Activated T-helper 2 cell treated with anti-CD3 and anti-CD28 coated beads, Interferon-gamma antibody, Interleukin-2, Interleukin-4, amounts not matched to agents 10 μg/mL and 5 μg/mL and 100 μg/mL, durations not matched to agents 14 hours and 24 hours and 36 hours (primary cell): ENCODE data around the gene CYP4F22. TPM values are rescaled to one million over a fixed set of nuclear protein-coding genes. Genes with fewer than 3 reads are reported as not detected.
"Not testable (repeated sequence)": the region's sequence is repeated elsewhere in the genome, so short reads cannot be mapped to it uniquely, and the experiment has no call there.

Experiments used
- DNase-seq: peaks from one replicate; pipeline ENCODE4 v3.0.0; 2021; ENCODE audit warnings: low spot score
- H3K27ac Mint-ChIP-seq: one replicate; pipeline ENCODE4 v1.8.0; 2021; ENCODE audit warnings: mixed read lengths
- H3K27me3 Mint-ChIP-seq: one replicate; pipeline ENCODE4 v1.8.0; 2021; ENCODE audit warnings: low read depth, mixed read lengths
- H3K36me3 Mint-ChIP-seq: one replicate; pipeline ENCODE4 v1.8.0; 2021; ENCODE audit warnings: low read depth, mixed read lengths
- H3K4me1 Mint-ChIP-seq: one replicate; pipeline ENCODE4 v1.8.0; 2021; ENCODE audit warnings: low read depth, mixed read lengths
- H3K4me3 Mint-ChIP-seq: one replicate; pipeline ENCODE4 v1.8.0; 2021; ENCODE audit warnings: low read depth, mild to moderate bottlenecking, moderate library complexity, mixed read lengths
- H3K9me3 Mint-ChIP-seq: one replicate; pipeline ENCODE4 v1.8.0; 2021; ENCODE audit warnings: mixed read lengths
- intact Hi-C: fragments of 100-400 bp; cut with micrococcal nuclease; formaldehyde crosslinking; loops from one replicate; pipeline ENCODE4 v1.15.1; 2023
- total RNA-seq: library from RNA; stranded (reverse); gene quantifications from 2 replicates; pipeline ENCODE4 v1.2.3, GENCODE V29; 2022

CYP4F22 gene
- total RNA-seq, 1 donor from 2014 or later = 0.14 TPM

GRCh38 chr19:15529774-15530372, 21.5 kb downstream of the CYP4F22 start:
- intact Hi-C loops = no loop called here

GRCh38 chr19:15532779-15533521, 24.6 kb downstream of the CYP4F22 start:
- intact Hi-C loops = loop anchor here (1.0 kb wide), 1 partner anchor 66 kb away; no protein-coding TSS in a partner anchor

More at GRCh38 chr19:15529774-15530372, 21.5 kb downstream of the CYP4F22 start:
- Mint-ChIP-seq H3K4me3 (no peak overlapping the region), H3K36me3 (peaks cover 6% of the 10 kb centered on the region), H3K27ac (no peak overlapping the region), H3K4me1 (peaks cover 12% of the 10 kb centered on the region), H3K27me3 (no peaks in the 10 kb centered on the region), H3K9me3 (peaks cover 14% of the 10 kb centered on the region)
- no peak for DNase-seq

GRCh38 chr19:15533522-15533830, 25.2 kb downstream of the CYP4F22 start:
- not testable (repeated sequence) for H3K27me3 Mint-ChIP-seq, DNase-seq, H3K4me3 Mint-ChIP-seq, H3K36me3 Mint-ChIP-seq
- intact Hi-C loops = loop anchor here (1.0 kb wide), 1 partner anchor 66 kb away; no protein-coding TSS in a partner anchor
- peaks cover 14% of the 10 kb centered on the region for H3K9me3 Mint-ChIP-seq
- H3K4me1 Mint-ChIP-seq = peaks cover 26% of the 10 kb centered on the region
- peak overlapping the region; percentile 12 for H3K27ac Mint-ChIP-seq

More at GRCh38 chr19:15532779-15533521, 24.6 kb downstream of the CYP4F22 start:
- H3K27me3 Mint-ChIP-seq = peaks cover 6% of the 10 kb centered on the region
- no peak for DNase-seq
- peaks cover 6% of the 10 kb centered on the region for H3K36me3 Mint-ChIP-seq
- H3K9me3 Mint-ChIP-seq = peaks cover 14% of the 10 kb centered on the region
- H3K27ac Mint-ChIP-seq = peak overlapping the region; percentile 58
- no peak overlapping the region for H3K4me3 Mint-ChIP-seq
- peaks cover 26% of the 10 kb centered on the region for H3K4me1 Mint-ChIP-seq

GRCh38 chr19:15534957-15535864, 26.9 kb downstream of the CYP4F22 start:
- peaks cover 12% of the 10 kb centered on the region for H3K9me3 Mint-ChIP-seq
- peaks cover 6% of the 10 kb centered on the region for H3K27me3 Mint-ChIP-seq
- no peak for DNase-seq
- intact Hi-C loops = no loop called here
- peaks cover 27% of the 10 kb centered on the region for H3K4me1 Mint-ChIP-seq
- H3K27ac Mint-ChIP-seq = no peak overlapping the region
- H3K36me3 Mint-ChIP-seq = peaks cover 3% of the 10 kb centered on the region
- H3K4me3 Mint-ChIP-seq = no peak overlapping the region

- Mint-ChIP-seq H3K27me3 (peaks cover 6% of the 10 kb centered on the region), H3K4me1 (peaks cover 27% of the 10 kb centered on the region), H3K4me3 (no peak overlapping the region), H3K9me3 (peaks cover 7% of the 10 kb centered on the region), H3K27ac (no peak overlapping the region), H3K36me3 (no peaks in the 10 kb centered on the region)
- intact Hi-C loops = no loop called here
- DNase-seq = no peak
Observed at GRCh38 chr19:15536350-15536749, 28.0 kb downstream of the CYP4F22 start.

- peaks cover 3% of the 10 kb centered on the region for H3K9me3 Mint-ChIP-seq
- peaks cover 6% of the 10 kb centered on the region for H3K27me3 Mint-ChIP-seq
- H3K4me1 Mint-ChIP-seq = peaks cover 17% of the 10 kb centered on the region
- no peaks in the 10 kb centered on the region for H3K36me3 Mint-ChIP-seq
- intact Hi-C loops = no loop called here
- no peak overlapping the region for H3K27ac Mint-ChIP-seq
- H3K4me3 Mint-ChIP-seq = no peak overlapping the region
- DNase-seq = no peak
Observed at GRCh38 chr19:15538774-15539173, 30.4 kb downstream of the CYP4F22 start.

- intact Hi-C loops = no loop called here
- DNase-seq = no peak
- Mint-ChIP-seq H3K27ac (no peak overlapping the region), H3K4me1 (peaks cover 17% of the 10 kb centered on the region), H3K27me3 (peaks cover 6% of the 10 kb centered on the region), H3K9me3 (peaks cover 3% of the 10 kb centered on the region), H3K4me3 (no peak overlapping the region), H3K36me3 (no peaks in the 10 kb centered on the region)
Observed at GRCh38 chr19:15539638-15540037, 31.3 kb downstream of the CYP4F22 start.

GRCh38 chr19:15540435-15540834, 32.1 kb downstream of the CYP4F22 start:
- intact Hi-C loops = no loop called here
- H3K4me1 Mint-ChIP-seq = peaks cover 11% of the 10 kb centered on the region
- H3K9me3 Mint-ChIP-seq = peaks cover 3% of the 10 kb centered on the region

GRCh38 chr19:15544283-15544682, 36.0 kb downstream of the CYP4F22 start:
- Mint-ChIP-seq H3K36me3 (no peaks in the 10 kb centered on the region), H3K4me3 (no peak overlapping the region), H3K27ac (no peak overlapping the region), H3K4me1 (peaks cover 1% of the 10 kb centered on the region), H3K27me3 (no peaks in the 10 kb centered on the region), H3K9me3 (no peaks in the 10 kb centered on the region)
- intact Hi-C loops = no loop called here
- DNase-seq = no peak

More at GRCh38 chr19:15540435-15540834, 32.1 kb downstream of the CYP4F22 start:
- H3K4me3 Mint-ChIP-seq = no peak overlapping the region
- no peaks in the 10 kb centered on the region for H3K36me3 Mint-ChIP-seq
- no peak overlapping the region for H3K27ac Mint-ChIP-seq
- DNase-seq = no peak
- peaks cover 6% of the 10 kb centered on the region for H3K27me3 Mint-ChIP-seq

GRCh38 chr19:15544970-15545369, 36.6 kb downstream of the CYP4F22 start:
- DNase-seq = no peak
- no peak overlapping the region for H3K27ac Mint-ChIP-seq
- no peaks in the 10 kb centered on the region for H3K36me3 Mint-ChIP-seq
- no peaks in the 10 kb centered on the region for H3K4me1 Mint-ChIP-seq
- intact Hi-C loops = no loop called here
- no peak overlapping the region for H3K4me3 Mint-ChIP-seq
- H3K9me3 Mint-ChIP-seq = no peaks in the 10 kb centered on the region
- H3K27me3 Mint-ChIP-seq = no peaks in the 10 kb centered on the region

GRCh38 chr19:15548648-15549047, 40.3 kb downstream of the CYP4F22 start:
- Mint-ChIP-seq H3K4me1 (peaks cover 8% of the 10 kb centered on the region), H3K36me3 (no peaks in the 10 kb centered on the region), H3K4me3 (no peak overlapping the region), H3K27ac (no peak overlapping the region), H3K27me3 (no peaks in the 10 kb centered on the region), H3K9me3 (no peaks in the 10 kb centered on the region)
- no peak for DNase-seq
- intact Hi-C loops = no loop called here

- H3K27ac Mint-ChIP-seq = no peak overlapping the region
- H3K36me3 Mint-ChIP-seq = no peaks in the 10 kb centered on the region
- H3K27me3 Mint-ChIP-seq = no peaks in the 10 kb centered on the region
- DNase-seq = no peak
- H3K9me3 Mint-ChIP-seq = no peaks in the 10 kb centered on the region
- intact Hi-C loops = no loop called here
- H3K4me1 Mint-ChIP-seq = peaks cover 8% of the 10 kb centered on the region
- H3K4me3 Mint-ChIP-seq = no peak overlapping the region
Observed at GRCh38 chr19:15549581-15549980, 41.3 kb downstream of the CYP4F22 start.
